HEK293T (cell line): ENCODE results near the gene JPH4.

Experiments used
- CTCF ChIA-PET: fragments of 350-600 bp; formaldehyde crosslinking; extraction: SDS; loops from one replicate; lab custom pipeline; 2021; ENCODE audit warnings: antibody characterized with exemption, inconsistent platforms; lab: Yijun Ruan, JAX
- POLR2A ChIA-PET: fragments of 350-600 bp; formaldehyde crosslinking; extraction: SDS; loops from one replicate; lab custom pipeline; 2020; ENCODE audit warnings: antibody characterized with exemption, inconsistent platforms; lab: Yijun Ruan, JAX
- DNase-seq: peaks from one replicate; pipeline ENCODE4 v3.0.0; 2012; ENCODE audit warnings: mixed read lengths; ENCODE audit errors: extremely low spot score
- ARNT ChIP-seq: fragments of 450-650 bp; IDR thresholded peaks from 2 replicates; pipeline ENCODE4 v1.6.1; 2017; ENCODE audit warnings: mild to moderate bottlenecking
- BHLHE40 ChIP-seq: fragments of 450-650 bp; IDR thresholded peaks from 2 replicates; pipeline ENCODE4 v1.6.1; 2016; ENCODE audit warnings: mild to moderate bottlenecking, moderate library complexity, borderline replicate concordance
- CTBP1 ChIP-seq: fragments of 450-650 bp; IDR thresholded peaks from 2 replicates; pipeline ENCODE4 v1.6.1; 2016; ENCODE audit warnings: borderline replicate concordance
- ELF4 ChIP-seq: fragments of 450-650 bp; IDR thresholded peaks from 2 replicates; pipeline ENCODE4 v1.6.1; 2017; ENCODE audit warnings: antibody characterized with exemption
- FOXA1 ChIP-seq: fragments of 450-650 bp; IDR thresholded peaks from 2 replicates; pipeline ENCODE4 v1.6.1; 2016; ENCODE audit warnings: mild to moderate bottlenecking
- FOXK2 ChIP-seq: fragments of 450-650 bp; IDR thresholded peaks from 2 replicates; pipeline ENCODE4 v1.6.1; 2016; ENCODE audit warnings: mild to moderate bottlenecking
- FOXM1 ChIP-seq: fragments of 450-650 bp; IDR thresholded peaks from 2 replicates; pipeline ENCODE4 v1.6.1; 2017; ENCODE audit warnings: mild to moderate bottlenecking, borderline replicate concordance
- HDGF ChIP-seq: fragments of 450-650 bp; IDR thresholded peaks from 2 replicates; pipeline ENCODE4 v1.6.1; 2017; ENCODE audit warnings: antibody characterized with exemption, borderline replicate concordance
- L3MBTL2 ChIP-seq: fragments of 450-650 bp; conservative IDR thresholded peaks from 2 replicates; pipeline ENCODE4 v1.6.1; 2016; ENCODE audit warnings: mild to moderate bottlenecking
- LEF1 ChIP-seq: fragments of 450-650 bp; IDR thresholded peaks from 2 replicates; pipeline ENCODE4 v1.6.1; 2017; ENCODE audit warnings: mild to moderate bottlenecking, borderline replicate concordance
- NFRKB ChIP-seq: fragments of 450-650 bp; IDR thresholded peaks from 2 replicates; pipeline ENCODE4 v1.6.1; 2016; ENCODE audit warnings: mild to moderate bottlenecking, moderate library complexity
- SUZ12 ChIP-seq: fragments of 450-650 bp; IDR thresholded peaks from 2 replicates; pipeline ENCODE4 v1.6.1; 2016; ENCODE audit warnings: mild to moderate bottlenecking
- TARDBP ChIP-seq: fragments of 450-650 bp; IDR thresholded peaks from 2 replicates; pipeline ENCODE4 v1.6.1; 2016

JPH4 gene

GRCh38 chr14:23520899-23521533, 57.6 kb downstream of the JPH4 start:
- ChIA-PET POLR2A (no interaction called here), CTCF (no interaction called here)
- no peak for TF ChIP-seq BHLHE40
- TF ChIP-seq FOXA1, result no peak
- no peak for TF ChIP-seq ELF4
- TF ChIP-seq FOXK2, result no peak
- TF ChIP-seq SUZ12, result no peak
- TF ChIP-seq CTBP1, result no peak
- TF ChIP-seq LEF1, result no peak
- no peak for TF ChIP-seq ARNT
- TF ChIP-seq L3MBTL2, result no peak
- TF ChIP-seq TARDBP, result no peak
- no peak for DNase-seq

DNA sequence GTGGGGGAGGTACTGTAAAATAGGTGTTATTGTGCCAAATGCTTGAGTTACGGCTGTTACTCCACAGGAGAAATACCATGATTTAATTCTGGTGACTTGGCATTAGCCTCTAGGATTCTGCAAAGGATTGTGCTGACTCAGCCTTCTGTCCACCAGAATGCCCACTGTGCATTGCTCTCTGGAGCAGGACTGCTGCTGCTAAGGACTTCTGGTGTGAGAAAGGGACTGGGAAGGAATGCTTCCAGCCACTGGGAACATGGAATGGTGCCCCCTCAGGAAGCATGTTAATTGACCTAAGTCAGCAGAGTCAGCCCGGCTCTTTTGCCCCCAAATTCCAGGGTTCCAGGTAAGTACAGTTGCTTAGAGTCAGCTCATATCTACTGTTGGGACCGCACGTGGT, 59.9 kb downstream of the JPH4 start:
- no peak for DNase-seq
- ChIA-PET CTCF (no interaction called here), POLR2A (no interaction called here)
- TF ChIP-seq FOXK2 (no peak), SUZ12 (no peak), ELF4 (no peak), FOXM1 (no peak), LEF1 (no peak), NFRKB (no peak), HDGF (no peak), L3MBTL2 (no peak)
